CD14-positive monocyte (primary cell): ENCODE measurements around the gene ENKD1. TPM values are rescaled to one million over a fixed set of nuclear protein-coding genes. Genes with fewer than 3 reads are reported as not detected.

Experiments used
- DNase-seq, 3 donors: peaks; one replicate each; pipeline ENCODE4 v3.0.0-alpha.2; 2011 to 2022
- H2AFZ ChIP-seq: 2 replicates; pipeline ENCODE4 v1.6.0; 2012; ENCODE audit warnings: mild to moderate bottlenecking, low read depth, low read length, inconsistent platforms; ENCODE audit not compliant: insufficient read depth, poor library complexity, severe bottlenecking
- H3K27ac ChIP-seq, 2 donors: 1 replicate in 1 of 2; 2 replicates in 1 of 2; pipeline ENCODE4 v1.5.1; 2012 to 2013; ENCODE audit warnings: low read length in 2 of 2, control low read depth in 1 of 2, inconsistent platforms in 1 of 2, low read depth in 1 of 2, mild to moderate bottlenecking in 1 of 2
- H3K27me3 ChIP-seq, 2 donors: one replicate each; pipeline versions ENCODE4 v1.6.0 to v1.6.1; 2011 to 2013; ENCODE audit warnings: low read length in 2 of 2; ENCODE audit not compliant: control insufficient read depth in 2 of 2, insufficient read depth in 2 of 2
- H3K36me3 ChIP-seq, 2 donors: replicated peaks in 1 of 2; 1 replicate in 1 of 2; 2 replicates in 1 of 2; pipeline versions ENCODE4 v1.5.1 to v1.6.1; 2012 to 2013; ENCODE audit warnings: low read length in 2 of 2, control low read depth in 1 of 2, inconsistent platforms in 1 of 2, mild to moderate bottlenecking in 1 of 2; ENCODE audit not compliant: insufficient read depth in 2 of 2, control insufficient read depth in 1 of 2
- H3K4me1 ChIP-seq, 2 donors: 1 replicate in 1 of 2; 2 replicates in 1 of 2; pipeline versions ENCODE4 v1.5.1 to v1.6.1; 2012 to 2013; ENCODE audit warnings: low read length in 2 of 2, control low read depth in 1 of 2, inconsistent platforms in 1 of 2, mild to moderate bottlenecking in 1 of 2, moderate library complexity in 1 of 2; ENCODE audit not compliant: insufficient read depth in 2 of 2, control insufficient read depth in 1 of 2
- H3K4me2 ChIP-seq: replicated peaks from 2 replicates; pipeline ENCODE3; 2012; ENCODE audit warnings: low read length, moderate library complexity, mild to moderate bottlenecking; ENCODE audit not compliant: poor library complexity, severe bottlenecking; ENCODE audit errors: extremely low read depth
- H3K4me3 ChIP-seq, 3 experiments: fragments of 200-600 bp in 1 of 3; sonication (generic) in 1 of 3; replicated peaks in 1 of 3; 1 replicate in 2 of 3; 2 replicates in 1 of 3; pipeline ENCODE4 v1.5.1; 2011 to 2013; ENCODE audit warnings: low read length in 3 of 3, mild to moderate bottlenecking in 3 of 3, control low read depth in 2 of 3, low read depth in 2 of 3, inconsistent platforms in 1 of 3, moderate library complexity in 1 of 3
- H3K79me2 ChIP-seq: 2 replicates; pipeline ENCODE4 v1.6.0; 2012; ENCODE audit warnings: mild to moderate bottlenecking, control low read depth, inconsistent platforms, low read length, moderate library complexity; ENCODE audit not compliant: insufficient read depth
- H3K9ac ChIP-seq: 2 replicates; pipeline ENCODE4 v1.6.0; 2017; ENCODE audit warnings: low read length, mild to moderate bottlenecking; ENCODE audit not compliant: insufficient read depth, poor library complexity, severe bottlenecking
- H3K9me3 ChIP-seq, 2 donors: replicated peaks in 1 of 2; 1 replicate in 1 of 2; 2 replicates in 1 of 2; pipeline versions ENCODE4 v1.5.1 to v1.6.1; 2012 to 2013; ENCODE audit warnings: low read length in 2 of 2, control low read depth in 1 of 2; ENCODE audit not compliant: control insufficient read depth in 1 of 2, insufficient read depth in 1 of 2
- H4K20me1 ChIP-seq: 2 replicates; pipeline ENCODE4 v1.6.0; 2012; ENCODE audit warnings: mild to moderate bottlenecking, low read length, control low read depth, moderate library complexity; ENCODE audit not compliant: insufficient read depth
- H3K27ac Mint-ChIP-seq, 7 donors: one replicate each; pipeline ENCODE4 v1.8.0; 2020; ENCODE audit warnings: mild to moderate bottlenecking in 7 of 7, mixed read lengths in 7 of 7, moderate library complexity in 6 of 7, inconsistent platforms in 2 of 7
- H3K27me3 Mint-ChIP-seq, 3 donors: one replicate each; pipeline ENCODE4 v1.8.0; 2021 to 2022; ENCODE audit warnings: low read depth in 3 of 3, mild to moderate bottlenecking in 3 of 3, mixed read lengths in 3 of 3, moderate library complexity in 3 of 3, inconsistent platforms in 1 of 3
- H3K36me3 Mint-ChIP-seq, 2 donors: one replicate each; pipeline ENCODE4 v1.8.0; 2020; ENCODE audit warnings: mixed read lengths in 2 of 2, inconsistent platforms in 1 of 2, mild to moderate bottlenecking in 1 of 2
- H3K4me1 Mint-ChIP-seq: one replicate; pipeline ENCODE4 v1.8.0; 2020; ENCODE audit warnings: mild to moderate bottlenecking, mixed read lengths
- H3K4me3 Mint-ChIP-seq, 2 donors: one replicate each; pipeline ENCODE4 v1.8.0; 2020; ENCODE audit warnings: mild to moderate bottlenecking in 2 of 2, mixed read lengths in 2 of 2, moderate library complexity in 1 of 2
- H3K9me3 Mint-ChIP-seq, 7 donors: one replicate each; pipeline ENCODE4 v1.8.0; 2020 to 2022; ENCODE audit warnings: mixed read lengths in 7 of 7, mild to moderate bottlenecking in 6 of 7, moderate library complexity in 6 of 7, inconsistent platforms in 2 of 7
- CTCF ChIP-seq: fragments of 200-600 bp; IDR thresholded peaks from one replicate; pipeline ENCODE4 v1.8.0; 2022; ENCODE audit warnings: antibody characterized with exemption, mild to moderate bottlenecking
- WGBS: methylation state at CpG from one replicate; pipeline ENCODE4 v1.1.5; 2013; ENCODE audit warnings: missing lambda C conversion rate; ENCODE audit not compliant: insufficient coverage; 5-methylcytosine and 5-hydroxymethylcytosine counted together
- intact Hi-C, 2 donors: fragments of 100-400 bp; cut with micrococcal nuclease; formaldehyde crosslinking; loops; one replicate each; pipeline versions ENCODE4 v1.15.0 to v1.15.1; 2023
- polyA plus RNA-seq, 3 donors: library from polyadenylated mRNA; depleted of rRNA in 1 of 3; unstranded in 2 of 3; stranded (reverse) in 1 of 3; fragments of 300-500 nt in 2 of 3; fragments of >200 nt in 1 of 3; fragmentation: Illumina TruSeq in 2 of 3; gene quantifications; 1 replicate in 2 of 3; 2 replicates in 1 of 3; pipeline ENCODE4 v1.2.3, GENCODE V29; 2012 to 2021

Gene ENKD1
- polyA plus RNA-seq, 3 donors, result 0.92 to 6.2 (median 3.2) TPM

DNA sequence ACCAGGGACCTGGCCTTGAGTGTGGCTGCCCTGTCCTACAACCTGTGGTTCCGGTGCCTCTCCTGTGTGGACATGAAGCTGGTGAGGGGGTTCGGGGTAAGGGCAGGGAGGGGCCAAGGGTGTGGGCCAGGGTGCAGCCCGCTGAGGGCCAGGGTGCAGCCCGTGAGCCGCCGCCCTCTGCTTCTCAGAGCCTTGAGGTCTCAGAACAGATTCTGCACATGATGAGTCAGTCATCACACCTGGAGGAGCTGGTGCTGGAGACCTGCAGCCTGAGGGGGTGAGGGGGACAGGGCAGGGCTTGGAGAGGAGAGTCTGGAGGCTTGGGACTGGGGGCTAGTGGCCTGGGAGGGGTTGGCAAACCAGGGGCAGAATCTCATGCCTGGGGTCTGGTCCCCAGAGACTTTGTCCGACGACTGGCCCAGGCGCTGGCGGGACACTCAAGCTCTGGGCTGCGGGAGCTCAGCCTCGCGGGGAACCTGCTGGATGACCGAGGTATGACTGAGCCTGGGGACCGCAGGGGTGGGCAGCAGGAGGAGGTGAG, 19.4 kb downstream of the ENKD1 start:
- H3K36me3 Mint-ChIP-seq, result no peaks in the 10 kb centered on the region
- no peak for TF ChIP-seq CTCF
- Histone ChIP-seq H4K20me1 (no peaks in the 10 kb centered on the region), H3K9me3 (no peaks in the 10 kb centered on the region), H3K36me3 (no peaks in the 10 kb centered on the region), H2AFZ (no peak overlapping the region), H3K9ac (no peak overlapping the region), H3K79me2 (no peaks in the 10 kb centered on the region), H3K4me1 (peaks cover 5 to 10% of the 10 kb centered on the region in 2 donors), H3K27ac (no peak overlapping the region), H3K4me2 (no peak overlapping the region), H3K4me3 (no peak overlapping the region), H3K27me3 (peaks cover 2 to 19% of the 10 kb centered on the region in 2 donors)
- H3K4me3 Mint-ChIP-seq, result no peak overlapping the region
- no peak overlapping the region for H3K27ac Mint-ChIP-seq
- peaks cover 0 to 2% (median 0%) of the 10 kb centered on the region in 7 donors for H3K9me3 Mint-ChIP-seq
- WGBS, result 96% methylated on average over 15 of the region's 15 CpGs
- peaks cover 12 to 24% (median 20%) of the 10 kb centered on the region in 3 donors for H3K27me3 Mint-ChIP-seq
- H3K4me1 Mint-ChIP-seq, result peaks cover 5% of the 10 kb centered on the region
- intact Hi-C loops, result no loop called here
- DNase-seq, result peak in 1 of 3 donors; percentile 3

- Mint-ChIP-seq H3K27me3 (peaks cover 11 to 24% (median 20%) of the 10 kb centered on the region in 3 donors), H3K4me1 (peaks cover 5% of the 10 kb centered on the region), H3K9me3 (peaks cover 0 to 2% (median 0%) of the 10 kb centered on the region in 7 donors), H3K36me3 (peaks cover 0 to 2% of the 10 kb centered on the region in 2 donors), H3K4me3 (peak overlapping the region; percentile 54 to 68), H3K27ac (peak overlapping the region in 1 of 7 donors; percentile 20)
- Histone ChIP-seq H3K36me3 (no peaks in the 10 kb centered on the region), H3K27me3 (peaks cover 2 to 19% of the 10 kb centered on the region in 2 donors), H3K4me3 (peak overlapping the region in 1 of 3 experiments; percentile 61), H4K20me1 (no peaks in the 10 kb centered on the region), H3K9ac (peak overlapping the region; percentile 41), H3K9me3 (no peaks in the 10 kb centered on the region), H3K4me1 (peaks cover 5 to 10% of the 10 kb centered on the region in 2 donors), H3K79me2 (no peaks in the 10 kb centered on the region), H2AFZ (peak overlapping the region; percentile 73), H3K27ac (no peak overlapping the region), H3K4me2 (peak overlapping the region; percentile 68)
- no peak for TF ChIP-seq CTCF
- WGBS, result 73% methylated on average over 13 of the region's 15 CpGs
- DNase-seq, result peak in 1 of 3 donors; percentile 8
- intact Hi-C loops, result loop anchor here in 1 of 2 donors (2.0 kb wide), 1 partner anchor 99 kb away; no protein-coding TSS in a partner anchor
Observed at GRCh38 chr16:67645397-67646121, 21.0 kb downstream of the ENKD1 start.
